Kidney glomerular epithelial cell (primary cell): Measurements from ENCODE around the gene CHD6.
A peak's percentile ranks its signal among the peaks of the same experiment; 100 is the strongest.

Source experiments
- DNase-seq: peaks from one replicate; lab custom pipeline; 2025; lab: John Stamatoyannopoulos, UW

Gene CHD6

GRCh38 chr20:41505184-41505583, 113.0 kb downstream of the CHD6 start:
- no peak for DNase-seq

GRCh38 chr20:41501376-41501775, 116.8 kb downstream of the CHD6 start:
- DNase-seq: no peak

- no peak for DNase-seq
Measured at GRCh38 chr20:41499961-41500725, 118.0 kb downstream of the CHD6 start.

GRCh38 chr20:41499064-41499463, 119.1 kb downstream of the CHD6 start:
- no peak for DNase-seq

- no peak for DNase-seq
Measured at GRCh38 chr20:41497186-41497895, 120.8 kb downstream of the CHD6 start.

- no peak for DNase-seq
Measured at GRCh38 chr20:41494451-41494850, 123.7 kb downstream of the CHD6 start.

- DNase-seq: no peak
Measured at GRCh38 chr20:41483553-41483930, 134.6 kb downstream of the CHD6 start.

GRCh38 chr20:41482647-41483552, 135.3 kb downstream of the CHD6 start:
- DNase-seq: peak; percentile 95

GRCh38 chr20:41480054-41480770, 138.0 kb downstream of the CHD6 start:
- no peak for DNase-seq

- no peak for DNase-seq
Measured at GRCh38 chr20:41479113-41479512, 139.1 kb downstream of the CHD6 start.

GRCh38 chr20:41478026-41478425, 140.2 kb downstream of the CHD6 start:
- no peak for DNase-seq

- DNase-seq: no peak
Measured at GRCh38 chr20:41476446-41476845, 141.7 kb downstream of the CHD6 start.

GRCh38 chr20:41476013-41476441, 142.2 kb downstream of the CHD6 start:
- DNase-seq: peak; percentile 31

- DNase-seq: peak; percentile 15
Measured at GRCh38 chr20:41475503-41475902, 142.7 kb downstream of the CHD6 start.

- no peak for DNase-seq
Measured at GRCh38 chr20:41470362-41471095, 147.6 kb downstream of the CHD6 start.

- DNase-seq: no peak
Measured at GRCh38 chr20:41469868-41470267, 148.3 kb downstream of the CHD6 start.

- no peak for DNase-seq
Measured at GRCh38 chr20:41468994-41469600, 149.1 kb downstream of the CHD6 start.

- no peak for DNase-seq
Measured at GRCh38 chr20:41467690-41468089, 150.5 kb downstream of the CHD6 start.

GRCh38 chr20:41467220-41467619, 151.0 kb downstream of the CHD6 start:
- DNase-seq: no peak

GRCh38 chr20:41463567-41463966, 154.6 kb downstream of the CHD6 start:
- no peak for DNase-seq
